ENCODE measurements around the gene MAD1L1.

Gene MAD1L1

DNA sequence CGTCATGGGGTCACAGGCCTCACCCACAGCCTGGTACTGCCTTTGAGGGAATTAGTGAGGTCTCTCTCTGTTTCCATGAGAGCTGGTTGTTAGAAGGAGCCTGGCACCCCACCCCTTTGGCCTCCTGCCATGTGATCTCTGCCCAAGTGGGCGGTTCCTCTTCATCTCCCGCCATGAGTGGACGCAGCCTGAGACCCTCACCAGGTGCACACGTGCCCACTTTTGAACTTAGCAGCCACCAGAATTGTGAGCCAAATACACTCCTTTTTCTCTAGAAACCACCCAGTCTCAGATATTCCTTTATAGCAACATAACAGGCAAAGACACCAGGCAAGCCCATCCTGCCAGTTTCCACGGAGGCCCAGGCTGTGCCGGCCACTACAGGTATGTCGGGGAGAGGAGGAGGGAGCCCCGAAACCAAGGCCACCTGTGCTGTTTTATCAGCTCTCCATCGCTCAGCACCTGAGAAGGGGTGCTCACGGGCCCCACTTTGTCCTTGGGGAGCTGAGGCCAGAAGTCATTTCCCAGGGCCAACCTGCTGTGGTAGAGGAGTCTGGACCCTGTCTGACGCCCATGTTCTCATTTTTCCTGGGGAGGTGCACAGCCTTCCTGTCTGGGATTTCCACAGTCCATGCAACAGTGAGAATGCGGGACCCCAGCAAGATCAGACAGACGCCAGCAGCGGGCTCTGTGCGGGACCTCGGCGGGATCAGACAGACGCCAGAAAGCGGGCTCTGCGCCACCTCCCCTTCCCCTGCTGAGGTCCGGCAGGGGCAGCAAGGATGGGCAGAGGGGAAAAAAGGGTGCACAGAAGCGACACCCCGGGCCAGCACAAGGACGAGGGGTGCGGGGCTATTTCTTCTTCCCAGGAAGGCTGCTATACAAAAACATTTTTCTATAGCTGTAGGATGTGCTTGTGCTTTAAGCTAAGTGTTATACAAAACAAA, 342.2 kb downstream of the MAD1L1 start:
- ATAC-seq: no peak
- TF ChIP-seq BACH2 (CRISPR knock-in tag; IDR thresholded peaks at IDR 0.05; ENCODE audit: borderline replicate concordance) (no peak), GLIS3 (CRISPR knock-in tag; IDR thresholded peaks at IDR 0.05) (no peak)

DNA sequence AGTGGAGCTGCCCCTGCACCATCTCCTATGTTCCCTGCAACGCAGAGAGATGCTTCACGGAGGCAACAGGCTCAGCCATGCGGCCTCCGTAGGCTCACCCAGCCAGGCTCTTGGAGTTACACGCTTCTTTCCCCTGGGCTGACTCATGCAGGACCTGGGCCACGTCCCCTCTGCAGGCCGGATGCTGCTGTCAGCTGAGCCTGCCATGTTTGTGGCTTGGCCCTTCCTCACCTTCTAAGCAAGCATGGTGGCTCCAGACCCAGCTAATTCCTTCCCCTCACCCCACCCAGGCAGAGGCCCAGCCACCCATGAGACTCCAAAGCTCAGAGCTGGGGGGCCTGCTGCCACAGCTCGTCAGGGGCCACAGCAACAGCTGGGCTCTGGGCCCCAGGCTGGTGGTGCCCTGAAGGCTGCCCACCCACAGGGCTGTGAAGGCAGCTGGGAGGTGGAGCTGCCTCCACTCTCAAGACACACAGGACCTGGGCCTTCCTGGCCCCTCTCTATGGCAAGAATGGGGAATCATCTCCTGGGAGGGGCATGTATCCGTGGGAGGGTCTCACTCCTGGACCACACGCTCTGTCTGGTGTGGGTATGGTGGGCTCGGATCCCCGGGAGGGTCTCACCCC, 343.1 kb downstream of the MAD1L1 start:
- TF ChIP-seq ISL1 (CRISPR knock-in tag; IDR thresholded peaks at IDR 0.05) (no peak), PPARA (CRISPR knock-in tag; IDR thresholded peaks at IDR 0.05; ENCODE audit: borderline replicate concordance) (no peak), ARNTL (CRISPR knock-in tag; IDR thresholded peaks at IDR 0.05; ENCODE audit: borderline replicate concordance, low read depth) (no peak), CSDC2 (CRISPR knock-in tag; IDR thresholded peaks at IDR 0.05) (no peak), RARB (CRISPR knock-in tag; IDR thresholded peaks at IDR 0.05) (no peak), ESRRG (CRISPR knock-in tag; IDR thresholded peaks at IDR 0.05) (no peak), ZC3H10 (CRISPR knock-in tag; IDR thresholded peaks at IDR 0.05) (no peak), OSR1 (CRISPR knock-in tag; IDR thresholded peaks at IDR 0.05) (no peak), ZNF565 (CRISPR knock-in tag; conservative IDR thresholded peaks at IDR 0.05; ENCODE audit: low read depth) (no peak), ZFP3 (CRISPR knock-in tag; IDR thresholded peaks at IDR 0.05) (no peak), TCF4 (CRISPR knock-in tag; IDR thresholded peaks at IDR 0.05; ENCODE audit: borderline replicate concordance) (no peak), ZNF8 (CRISPR knock-in tag; IDR thresholded peaks at IDR 0.05) (no peak), ZFP30 (CRISPR knock-in tag; IDR thresholded peaks at IDR 0.05) (no peak)
- TF ChIP-seq, protein P1, sequence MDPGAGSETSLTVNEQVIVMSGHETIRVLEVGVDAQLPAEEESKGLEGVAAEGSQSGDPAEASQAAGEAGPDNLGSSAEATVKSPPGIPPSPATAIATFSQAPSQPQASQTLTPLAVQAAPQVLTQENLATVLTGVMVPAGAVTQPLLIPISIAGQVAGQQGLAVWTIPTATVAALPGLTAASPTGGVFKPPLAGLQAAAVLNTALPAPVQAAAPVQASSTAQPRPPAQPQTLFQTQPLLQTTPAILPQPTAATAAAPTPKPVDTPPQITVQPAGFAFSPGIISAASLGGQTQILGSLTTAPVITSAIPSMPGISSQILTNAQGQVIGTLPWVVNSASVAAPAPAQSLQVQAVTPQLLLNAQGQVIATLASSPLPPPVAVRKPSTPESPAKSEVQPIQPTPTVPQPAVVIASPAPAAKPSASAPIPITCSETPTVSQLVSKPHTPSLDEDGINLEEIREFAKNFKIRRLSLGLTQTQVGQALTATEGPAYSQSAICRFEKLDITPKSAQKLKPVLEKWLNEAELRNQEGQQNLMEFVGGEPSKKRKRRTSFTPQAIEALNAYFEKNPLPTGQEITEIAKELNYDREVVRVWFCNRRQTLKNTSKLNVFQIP (CRISPR knock-in tag; IDR thresholded peaks at IDR 0.05; ENCODE audit: borderline replicate concordance, low read depth): no peak
- TF ChIP-seq, protein P2, sequence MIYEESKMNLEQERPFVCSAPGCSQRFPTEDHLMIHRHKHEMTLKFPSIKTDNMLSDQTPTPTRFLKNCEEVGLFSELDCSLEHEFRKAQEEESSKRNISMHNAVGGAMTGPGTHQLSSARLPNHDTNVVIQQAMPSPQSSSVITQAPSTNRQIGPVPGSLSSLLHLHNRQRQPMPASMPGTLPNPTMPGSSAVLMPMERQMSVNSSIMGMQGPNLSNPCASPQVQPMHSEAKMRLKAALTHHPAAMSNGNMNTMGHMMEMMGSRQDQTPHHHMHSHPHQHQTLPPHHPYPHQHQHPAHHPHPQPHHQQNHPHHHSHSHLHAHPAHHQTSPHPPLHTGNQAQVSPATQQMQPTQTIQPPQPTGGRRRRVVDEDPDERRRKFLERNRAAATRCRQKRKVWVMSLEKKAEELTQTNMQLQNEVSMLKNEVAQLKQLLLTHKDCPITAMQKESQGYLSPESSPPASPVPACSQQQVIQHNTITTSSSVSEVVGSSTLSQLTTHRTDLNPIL (CRISPR knock-in tag; IDR thresholded peaks at IDR 0.05; ENCODE audit: low read depth): no peak
- peak; percentile 43 for ATAC-seq

DNA sequence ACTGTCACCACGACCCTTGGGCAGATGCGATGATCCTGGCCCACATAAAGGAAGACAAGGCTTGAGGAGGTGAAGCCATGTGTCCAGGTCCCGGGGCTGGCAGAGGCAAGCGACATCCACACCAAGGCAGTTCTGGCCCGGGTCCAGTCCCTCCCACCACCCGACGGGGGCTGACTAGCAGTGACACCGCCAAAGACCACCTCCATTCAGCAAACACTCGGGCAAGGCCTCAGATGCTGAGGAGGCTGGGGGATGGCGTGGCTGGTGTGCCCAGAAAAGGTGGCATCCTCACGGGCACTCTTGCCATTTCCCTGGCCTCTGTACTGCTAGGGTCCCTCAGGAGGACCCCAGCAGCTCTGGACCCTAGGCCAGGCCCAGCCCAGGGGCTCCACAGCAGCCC, 343.7 kb downstream of the MAD1L1 start:
- TF ChIP-seq, protein P3, sequence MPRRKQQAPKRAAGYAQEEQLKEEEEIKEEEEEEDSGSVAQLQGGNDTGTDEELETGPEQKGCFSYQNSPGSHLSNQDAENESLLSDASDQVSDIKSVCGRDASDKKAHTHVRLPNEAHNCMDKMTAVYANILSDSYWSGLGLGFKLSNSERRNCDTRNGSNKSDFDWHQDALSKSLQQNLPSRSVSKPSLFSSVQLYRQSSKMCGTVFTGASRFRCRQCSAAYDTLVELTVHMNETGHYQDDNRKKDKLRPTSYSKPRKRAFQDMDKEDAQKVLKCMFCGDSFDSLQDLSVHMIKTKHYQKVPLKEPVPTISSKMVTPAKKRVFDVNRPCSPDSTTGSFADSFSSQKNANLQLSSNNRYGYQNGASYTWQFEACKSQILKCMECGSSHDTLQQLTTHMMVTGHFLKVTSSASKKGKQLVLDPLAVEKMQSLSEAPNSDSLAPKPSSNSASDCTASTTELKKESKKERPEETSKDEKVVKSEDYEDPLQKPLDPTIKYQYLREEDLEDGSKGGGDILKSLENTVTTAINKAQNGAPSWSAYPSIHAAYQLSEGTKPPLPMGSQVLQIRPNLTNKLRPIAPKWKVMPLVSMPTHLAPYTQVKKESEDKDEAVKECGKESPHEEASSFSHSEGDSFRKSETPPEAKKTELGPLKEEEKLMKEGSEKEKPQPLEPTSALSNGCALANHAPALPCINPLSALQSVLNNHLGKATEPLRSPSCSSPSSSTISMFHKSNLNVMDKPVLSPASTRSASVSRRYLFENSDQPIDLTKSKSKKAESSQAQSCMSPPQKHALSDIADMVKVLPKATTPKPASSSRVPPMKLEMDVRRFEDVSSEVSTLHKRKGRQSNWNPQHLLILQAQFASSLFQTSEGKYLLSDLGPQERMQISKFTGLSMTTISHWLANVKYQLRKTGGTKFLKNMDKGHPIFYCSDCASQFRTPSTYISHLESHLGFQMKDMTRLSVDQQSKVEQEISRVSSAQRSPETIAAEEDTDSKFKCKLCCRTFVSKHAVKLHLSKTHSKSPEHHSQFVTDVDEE (CRISPR knock-in tag; IDR thresholded peaks at IDR 0.05): no peak
- TF ChIP-seq ARNTL (CRISPR knock-in tag; IDR thresholded peaks at IDR 0.05; ENCODE audit: borderline replicate concordance, low read depth) (no peak), ESRRG (CRISPR knock-in tag; IDR thresholded peaks at IDR 0.05) (no peak), CSDC2 (CRISPR knock-in tag; IDR thresholded peaks at IDR 0.05) (no peak)
- no peak for ATAC-seq

DNA sequence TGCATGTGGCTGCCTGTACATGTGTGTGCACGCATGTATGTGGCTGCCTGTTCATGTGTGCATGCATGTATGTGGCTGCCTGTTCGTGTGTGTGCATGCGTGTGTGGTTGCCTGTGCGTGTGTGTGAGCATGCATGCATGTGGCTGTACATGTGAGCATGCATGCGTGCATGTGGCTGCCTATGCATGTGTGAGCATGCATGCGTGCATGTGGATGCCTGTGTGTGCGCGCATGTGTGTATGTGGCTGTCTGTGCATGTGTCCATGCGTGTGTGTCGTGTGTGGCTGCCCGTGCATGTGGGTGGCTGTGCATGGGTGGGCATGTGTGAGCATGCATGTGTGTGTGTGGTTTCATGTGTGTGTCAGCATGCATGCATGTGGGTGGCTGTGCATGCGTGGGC, 344.3 kb downstream of the MAD1L1 start:
- no peak for ATAC-seq

DNA sequence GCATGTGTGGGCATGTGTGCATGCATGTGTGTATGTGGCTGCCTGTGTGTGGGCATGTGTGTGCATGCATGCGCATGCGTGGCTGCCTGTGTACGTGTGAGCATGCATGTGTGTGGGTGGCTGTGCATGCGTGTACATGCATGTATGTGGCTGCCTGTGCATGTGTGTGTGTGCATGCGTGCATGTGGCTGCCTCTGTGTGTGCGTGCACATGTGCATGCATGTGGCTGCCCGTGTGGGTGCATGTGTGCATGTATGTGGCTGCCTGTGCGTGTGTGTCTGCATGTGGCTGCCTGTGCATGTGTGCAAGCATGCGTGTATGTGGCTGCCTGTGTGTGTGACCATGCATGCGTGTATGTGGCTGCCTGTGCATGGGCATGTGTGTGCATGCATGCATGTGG, 345.5 kb downstream of the MAD1L1 start:
- no peak for ATAC-seq
- TF ChIP-seq TOX (CRISPR knock-in tag; IDR thresholded peaks at IDR 0.05; ENCODE audit: borderline replicate concordance) (no peak), ZNF565 (CRISPR knock-in tag; conservative IDR thresholded peaks at IDR 0.05; ENCODE audit: low read depth) (no peak), ARNTL (CRISPR knock-in tag; IDR thresholded peaks at IDR 0.05; ENCODE audit: borderline replicate concordance, low read depth) (no peak), PPARA (CRISPR knock-in tag; IDR thresholded peaks at IDR 0.05; ENCODE audit: borderline replicate concordance) (no peak), ZNF70 (CRISPR knock-in tag; IDR thresholded peaks at IDR 0.05) (no peak), SNAI2 (CRISPR knock-in tag; IDR thresholded peaks at IDR 0.05) (no peak)
- TF ChIP-seq, protein P1 (CRISPR knock-in tag; IDR thresholded peaks at IDR 0.05; ENCODE audit: borderline replicate concordance, low read depth): no peak

More for the DNA sequence above, 344.3 kb downstream of the MAD1L1 start:
- TF ChIP-seq TCF4 (CRISPR knock-in tag; IDR thresholded peaks at IDR 0.05; ENCODE audit: borderline replicate concordance) (no peak), SNAI2 (CRISPR knock-in tag; IDR thresholded peaks at IDR 0.05) (no peak), ARNTL (CRISPR knock-in tag; IDR thresholded peaks at IDR 0.05; ENCODE audit: borderline replicate concordance, low read depth) (no peak)

Measured in SK-N-SH treated with all-trans-retinoic acid at 6 μM for 48 hours (cell line).